Measurements from ENCODE around the gene SLCO4C1. TPM values are rescaled to one million over a fixed set of nuclear protein-coding genes. Genes with fewer than 3 reads are reported as not detected.

SLCO4C1 gene
- total and polyA plus RNA-seq, 9 of the 15 experiments (the other 6 are each of a cell fraction or from before 2014, with no cell fraction given): 0.04 to 1.1 (median 0.13) TPM; not detected in 1

- TF ChIP-seq ZNF263 (CRISPR knock-in tag; IDR thresholded peaks at IDR 0.05; ENCODE audit: borderline replicate concordance) (no peak), SMARCE1 (IDR thresholded peaks at IDR 0.05) (no peak), KAT8 (IDR thresholded peaks at IDR 0.05; ENCODE audit: low read depth) (no peak), HOMEZ (CRISPR knock-in tag; IDR thresholded peaks at IDR 0.05) (no peak), HDAC1 (IDR thresholded peaks at IDR 0.05) (no peak)
- TF ChIP-seq, protein P1, sequence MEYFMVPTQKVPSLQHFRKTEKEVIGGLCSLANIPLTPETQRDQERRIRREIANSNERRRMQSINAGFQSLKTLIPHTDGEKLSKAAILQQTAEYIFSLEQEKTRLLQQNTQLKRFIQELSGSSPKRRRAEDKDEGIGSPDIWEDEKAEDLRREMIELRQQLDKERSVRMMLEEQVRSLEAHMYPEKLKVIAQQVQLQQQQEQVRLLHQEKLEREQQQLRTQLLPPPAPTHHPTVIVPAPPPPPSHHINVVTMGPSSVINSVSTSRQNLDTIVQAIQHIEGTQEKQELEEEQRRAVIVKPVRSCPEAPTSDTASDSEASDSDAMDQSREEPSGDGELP (CRISPR knock-in tag; IDR thresholded peaks at IDR 0.05; ENCODE audit: borderline replicate concordance): peak; percentile 83
Observed at GRCh38 chr5:102296178-102296817, at the start of gene SLCO4C1 (continued).

GRCh38 chr5:102341681-102342288 lies 45.7 kb upstream of the SLCO4C1 start:
- H3K4me3 ChIP-seq: no peak overlapping the region
- no peak for FAIRE-seq
- intact Hi-C loops (cut with micrococcal nuclease): no loop called here

More at GRCh38 chr5:102341681-102342288, 45.7 kb upstream of the SLCO4C1 start:
- Histone ChIP-seq H3K79me2 (ENCODE audit: control insufficient read depth, insufficient read depth, low read length) (no peaks in the 10 kb centered on the region), H3K9me3 (replicated peaks; ENCODE audit: control insufficient read depth, insufficient read depth, low read depth, low read length) (no peaks in the 10 kb centered on the region; the same call in 1 of the 2 replicates), H3K4me1 (replicated peaks in 1 of 2; ENCODE audit: control insufficient read depth in 2 of 2, insufficient read depth in 2 of 2, low read length in 2 of 2) (no peaks in the 10 kb centered on the region), H4K20me1 (replicated peaks; ENCODE audit: control insufficient read depth, insufficient read depth, low read length) (no peaks in the 10 kb centered on the region), H3K36me3 (ENCODE audit: control insufficient read depth, insufficient read depth, low read length) (no peaks in the 10 kb centered on the region), H3K9me1 (ENCODE audit: control insufficient read depth, insufficient read depth, low read length) (no peaks in the 10 kb centered on the region), H2AFZ (ENCODE audit: low read depth, low read length) (no peak overlapping the region), H3K27me3 (ENCODE audit: control insufficient read depth in 2 of 2, insufficient read depth in 2 of 2, low read length in 2 of 2) (no peaks in the 10 kb centered on the region), H3K27ac (ENCODE audit: extremely low read depth, low read depth, low read length) (no peak overlapping the region), H3K4me2 (ENCODE audit: insufficient read depth, low read length) (no peak overlapping the region), H3K9ac (ENCODE audit: insufficient read depth in 1 of 2, low read depth in 2 of 2, low read length in 2 of 2) (no peak overlapping the region)
- TF ChIP-seq NCOA6 (IDR thresholded peaks at IDR 0.05) (no peak), TSC22D4 (tag; IDR thresholded peaks at IDR 0.05) (no peak), SLC30A9 (CRISPR knock-in tag; IDR thresholded peaks at IDR 0.05) (no peak), ZBTB1 (CRISPR knock-in tag; IDR thresholded peaks at IDR 0.05; ENCODE audit: borderline replicate concordance, low read depth) (no peak), HNRNPLL (IDR thresholded peaks at IDR 0.05; ENCODE audit: low read depth, low read length, poor library complexity, severe bottlenecking) (no peak), ELK3 (CRISPR knock-in tag; IDR thresholded peaks at IDR 0.05) (no peak), CBX8 (IDR thresholded peaks at IDR 0.05; ENCODE audit: borderline replicate concordance, extremely low read depth, low read depth, low read length, poor library complexity, severe bottlenecking) (no peak), BACH1 (tag; IDR thresholded peaks at IDR 0.05) (no peak), ZNF507 (tag; conservative IDR thresholded peaks at IDR 0.05) (no peak), NONO (IDR thresholded peaks at IDR 0.05; ENCODE audit: low read depth in 2 of 2, low read length in 1 of 2) (no peak)
- DNase-seq (ENCODE audit: extremely low read depth in 1 of 4, low spot score in 3 of 4): no peak
- POLR2A ChIA-PET: no interaction called here
- no peak for ATAC-seq
- CTCF ChIA-PET (ENCODE audit: low intra/inter-chr PET ratio): no interaction called here
- in situ Hi-C loops (cut with MboI): no loop called here
- no TSS peak for BruUV-seq (replicated peaks)
- WGBS (ENCODE audit: insufficient coverage, low coverage, missing lambda C conversion rate): 0% methylated on average over 2 of the region's 2 CpGs

Data from K562 (cell line).